Epithelial cell of esophagus (primary cell): ENCODE results near the gene MIA.

ENCODE experiments used
- DNase-seq: peaks from one replicate; pipeline ENCODE4 v3.0.0; 2010; ENCODE audit warnings: low read depth
- H3K4me3 ChIP-seq: 2 replicates; pipeline ENCODE4 v1.5.1; 2011; ENCODE audit warnings: mild to moderate bottlenecking, low read length, control low read depth
- CTCF ChIP-seq: IDR thresholded peaks from 2 replicates; pipeline ENCODE4 v1.5.1; 2011; ENCODE audit warnings: low read depth, mild to moderate bottlenecking, low read length, control low read depth, inconsistent platforms; ENCODE audit not compliant: insufficient read depth; ENCODE audit errors: missing control alignments

The MIA gene

GRCh38 chr19:40742886-40743285, 32.4 kb upstream of the MIA start:
- TF ChIP-seq CTCF = no peak
- no peak for DNase-seq
- H3K4me3 ChIP-seq = no peak overlapping the region

- no peak for DNase-seq
- TF ChIP-seq CTCF = no peak
- no peak overlapping the region for H3K4me3 ChIP-seq
Observed at GRCh38 chr19:40743926-40744325, 31.4 kb upstream of the MIA start.

GRCh38 chr19:40744554-40745401, 30.5 kb upstream of the MIA start:
- H3K4me3 ChIP-seq = no peak overlapping the region
- no peak for TF ChIP-seq CTCF
- DNase-seq = no peak

- H3K4me3 ChIP-seq = no peak overlapping the region
- TF ChIP-seq CTCF = no peak
- DNase-seq = no peak
Observed at GRCh38 chr19:40745402-40745780, 29.9 kb upstream of the MIA start.

- DNase-seq = no peak
- H3K4me3 ChIP-seq = no peak overlapping the region
Observed at GRCh38 chr19:40747536-40747935, 27.8 kb upstream of the MIA start.

GRCh38 chr19:40750058-40750873, 25.1 kb upstream of the MIA start, which contains the start of gene ACTMAP:
Gene ACTMAP (minus strand): TSS chr19:40750477. CDS start chr19:40749803, 674 bp downstream.
- DNase-seq = peak; percentile 100
- TF ChIP-seq CTCF = no peak
- H3K4me3 ChIP-seq = peak within 1 kb of the TSS; percentile 99

More at GRCh38 chr19:40747536-40747935, 27.8 kb upstream of the MIA start:
- TF ChIP-seq CTCF = no peak
